Neural cell (in vitro differentiated cells): ENCODE data around the gene TNFRSF19. TPM values are rescaled to one million over a fixed set of nuclear protein-coding genes. Genes with fewer than 3 reads are reported as not detected.

Experiments
- H2AFZ ChIP-seq: fragments of 200-600, 300-800 bp; sonication (generic), shearing (Covaris generic); 2 replicates; pipeline ENCODE4 v1.6.0; 2014; ENCODE audit warnings: low read depth, mild to moderate bottlenecking, antibody characterized with exemption, low read length, moderate library complexity
- H3F3A ChIP-seq: fragments of 200-600 bp; shearing (Covaris generic); 2 replicates; pipeline ENCODE4 v1.6.1; 2016; ENCODE audit warnings: mild to moderate bottlenecking, moderate library complexity, mixed read lengths, antibody characterized with exemption, low read length; ENCODE audit not compliant: insufficient read depth, poor library complexity, severe bottlenecking
- H3K27ac ChIP-seq: fragments of 200-600, 300-800 bp; sonication (generic), shearing (Covaris generic); 2 replicates; pipeline ENCODE4 v1.5.1; 2014; ENCODE audit warnings: mild to moderate bottlenecking, low read length, moderate library complexity
- H3K27me3 ChIP-seq: fragments of 300-800, 200-600 bp; sonication (generic), shearing (Covaris generic); 2 replicates; pipeline ENCODE4 v1.6.0; 2014; ENCODE audit warnings: mild to moderate bottlenecking, low read depth, low read length, moderate library complexity; ENCODE audit not compliant: insufficient read depth
- H3K36me3 ChIP-seq: fragments of 300-800, 200-600 bp; sonication (generic), shearing (Covaris generic); 2 replicates; pipeline ENCODE4 v1.5.1; 2014; ENCODE audit warnings: mild to moderate bottlenecking, antibody characterized with exemption, low read length, moderate library complexity; ENCODE audit not compliant: insufficient read depth
- H3K4me2 ChIP-seq: fragments of 300-800, 200-600 bp; sonication (generic), shearing (Covaris generic); 2 replicates; pipeline ENCODE4 v1.6.0; 2014; ENCODE audit warnings: mild to moderate bottlenecking, low read length
- H3K4me3 ChIP-seq: fragments of 300-800, 200-600 bp; sonication (generic), shearing (Covaris generic); 2 replicates; pipeline ENCODE4 v1.5.1; 2014; ENCODE audit warnings: mild to moderate bottlenecking, low read length, moderate library complexity
- H3K79me2 ChIP-seq: fragments of 200-600 bp; shearing (Covaris generic); replicated peaks from 2 replicates; pipeline ENCODE4 v1.6.0; 2014; ENCODE audit warnings: mild to moderate bottlenecking, low read length, moderate library complexity; ENCODE audit not compliant: insufficient read depth
- H3K9ac ChIP-seq: fragments of 300-800, 200-600 bp; sonication (generic), shearing (Covaris generic); 2 replicates; pipeline ENCODE4 v1.6.1; 2016; ENCODE audit warnings: mild to moderate bottlenecking, low read length, mixed read lengths
- H3K9me2 ChIP-seq: fragments of 200-600 bp; shearing (Covaris generic); 2 replicates; pipeline ENCODE4 v1.6.1; 2016; ENCODE audit warnings: mild to moderate bottlenecking, low read length, mixed read lengths; ENCODE audit not compliant: insufficient read depth
- H3K9me3 ChIP-seq: fragments of 200-600, 300-800 bp; sonication (generic), shearing (Covaris generic); 2 replicates; pipeline ENCODE4 v1.6.1; 2016; ENCODE audit warnings: mild to moderate bottlenecking, mixed run types, low read length, moderate library complexity, mixed read lengths
- H4K20me1 ChIP-seq: fragments of 200-600 bp; shearing (Covaris generic); 2 replicates; pipeline ENCODE4 v1.6.1; 2016; ENCODE audit warnings: mild to moderate bottlenecking, mixed run types; ENCODE audit not compliant: insufficient read depth
- EP300 ChIP-seq: fragments of 450-650 bp; conservative IDR thresholded peaks from 2 replicates; pipeline ENCODE4 v1.6.1; 2014; ENCODE audit warnings: antibody characterized with exemption, mild to moderate bottlenecking, moderate library complexity; ENCODE audit not compliant: poor library complexity, severe bottlenecking
- EZH2 ChIP-seq: fragments of 200-600, 300-800 bp; shearing (Covaris generic), sonication (generic); IDR thresholded peaks from 2 replicates; pipeline ENCODE4 v1.6.1; 2014; ENCODE audit warnings: antibody characterized with exemption, low read length, borderline replicate concordance, mild to moderate bottlenecking; ENCODE audit not compliant: insufficient read depth, poor library complexity, severe bottlenecking
- REST ChIP-seq: IDR thresholded peaks from 2 replicates; pipeline ENCODE4 v1.6.1; 2012; ENCODE audit warnings: borderline replicate concordance
- SMC3 ChIP-seq: fragments of 450-650 bp; conservative IDR thresholded peaks from 2 replicates; pipeline ENCODE4 v1.6.1; 2014; ENCODE audit warnings: antibody characterized with exemption, mild to moderate bottlenecking, moderate library complexity; ENCODE audit not compliant: poor library complexity
- TAF1 ChIP-seq: IDR thresholded peaks from 2 replicates; pipeline ENCODE4 v1.6.1; 2012; ENCODE audit warnings: low read depth
- polyA plus RNA-seq: library from polyadenylated mRNA; depleted of rRNA; stranded (reverse); fragments of >200 nt; gene quantifications from 2 replicates; pipeline ENCODE4 v1.2.3, GENCODE V29; 2014

Gene TNFRSF19
- polyA plus RNA-seq, 1 donor from 2014 or later = 3.3 TPM

DNA sequence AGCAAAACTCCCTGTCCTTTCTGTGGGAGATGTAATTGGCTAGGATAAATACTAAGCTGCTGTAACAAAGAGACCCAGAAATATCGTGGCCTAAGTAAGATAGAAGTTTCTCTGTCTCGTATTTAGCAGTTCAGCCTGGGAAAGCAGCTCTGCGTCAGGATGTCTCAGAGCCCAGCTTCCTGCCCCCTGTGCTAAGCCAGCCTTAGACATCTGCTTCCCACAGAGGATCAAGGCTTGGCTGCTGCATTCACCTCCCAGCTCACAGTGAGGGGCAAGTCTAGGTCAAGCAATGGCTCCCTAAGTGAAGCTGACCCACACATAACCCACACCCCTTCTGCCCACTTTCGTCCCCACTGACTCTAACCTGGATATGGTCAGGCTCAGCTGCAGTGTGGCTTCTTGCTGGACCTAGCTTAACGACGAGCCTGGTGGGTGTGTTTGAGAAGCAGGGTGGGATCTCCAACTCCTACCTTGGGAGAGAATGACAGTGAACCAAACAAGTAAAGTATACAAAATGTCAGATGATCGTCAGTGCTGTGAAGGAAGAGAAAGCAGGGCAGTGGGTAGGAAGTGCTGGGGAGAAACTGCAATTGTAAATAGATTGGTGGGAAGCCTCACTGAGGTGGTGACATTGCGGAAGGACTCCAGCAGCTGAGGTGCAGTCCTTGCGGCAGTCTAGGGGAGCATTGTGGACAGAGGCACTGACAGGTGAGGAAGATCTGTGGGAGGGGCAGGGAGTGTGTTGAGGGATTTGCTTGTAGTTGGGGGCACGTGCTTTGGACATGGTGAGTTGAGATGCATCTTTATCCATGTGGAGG, 82.9 kb downstream of the TNFRSF19 start:
- Histone ChIP-seq H3K9me3 (no peaks in the 10 kb centered on the region), H4K20me1 (no peaks in the 10 kb centered on the region), H3K27me3 (no peaks in the 10 kb centered on the region), H2AFZ (no peak overlapping the region), H3K9ac (no peak overlapping the region), H3K27ac (no peak overlapping the region), H3K36me3 (no peaks in the 10 kb centered on the region), H3K4me2 (no peak overlapping the region), H3F3A (no peaks in the 10 kb centered on the region), H3K9me2 (no peaks in the 10 kb centered on the region), H3K79me2 (no peaks in the 10 kb centered on the region), H3K4me3 (no peak overlapping the region)
- no peak for TF ChIP-seq EP300

DNA sequence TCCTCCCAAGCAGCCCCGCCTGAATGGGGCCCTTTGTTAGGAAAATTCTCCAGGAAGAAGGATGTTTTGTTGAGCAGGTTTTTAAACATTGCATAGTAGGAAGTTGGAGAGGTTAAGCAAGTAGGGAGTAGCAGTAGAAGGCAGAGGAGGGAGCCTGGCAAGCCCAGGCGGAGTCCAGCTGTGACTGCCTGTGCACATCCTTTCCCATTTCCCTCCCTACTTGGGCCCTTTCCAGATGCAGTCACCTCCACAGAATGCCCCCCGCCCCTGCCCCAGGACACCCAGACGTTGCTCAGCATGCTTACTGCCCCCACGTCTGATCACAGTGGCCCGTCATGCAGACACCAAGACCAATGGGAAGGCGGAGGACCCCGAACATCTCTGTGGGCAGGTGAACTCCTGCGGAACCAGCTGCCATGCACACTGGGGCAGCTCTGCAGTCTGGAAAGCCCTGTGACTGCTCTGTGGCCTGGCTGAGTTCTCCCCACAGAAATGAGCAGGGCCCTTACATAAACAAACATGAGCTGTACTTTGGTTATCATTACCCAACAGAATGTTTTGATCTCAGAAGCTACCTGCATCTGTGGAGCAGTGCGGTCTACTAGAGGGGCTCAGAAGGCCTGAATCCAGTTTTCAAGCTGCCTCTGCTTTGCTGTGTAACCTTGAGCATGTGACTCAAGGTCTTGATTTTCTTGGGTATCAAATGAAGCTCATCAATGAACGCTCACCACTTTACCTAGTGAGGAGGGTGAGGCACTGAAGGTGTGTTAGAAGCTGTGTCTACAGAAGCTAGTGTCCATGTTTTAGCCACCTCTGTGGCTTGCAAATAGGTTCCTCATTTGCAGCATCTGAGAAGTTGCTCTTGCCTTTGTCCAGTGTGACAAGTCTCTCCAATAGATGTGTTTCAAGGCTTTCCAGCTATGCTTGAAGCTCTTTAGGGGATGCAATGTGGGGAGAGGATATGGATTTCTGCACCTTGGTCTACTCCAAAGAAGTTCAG, 84.2 kb downstream of the TNFRSF19 start:
- H3K4me2 ChIP-seq = no peak overlapping the region
- no peaks in the 10 kb centered on the region for H3K27me3 ChIP-seq
- H4K20me1 ChIP-seq = no peaks in the 10 kb centered on the region
- H3K79me2 ChIP-seq = no peaks in the 10 kb centered on the region
- H3K36me3 ChIP-seq = no peaks in the 10 kb centered on the region
- H2AFZ ChIP-seq = no peak overlapping the region
- no peak overlapping the region for H3K9ac ChIP-seq
- H3K9me3 ChIP-seq = no peaks in the 10 kb centered on the region
- no peaks in the 10 kb centered on the region for H3F3A ChIP-seq
- H3K27ac ChIP-seq = no peak overlapping the region
- H3K4me3 ChIP-seq = no peak overlapping the region
- no peaks in the 10 kb centered on the region for H3K9me2 ChIP-seq
- TF ChIP-seq SMC3 = no peak
- no peak for TF ChIP-seq REST
- TF ChIP-seq EP300 = no peak
- no peak for TF ChIP-seq EZH2

- Histone ChIP-seq H3K27ac (no peak overlapping the region), H4K20me1 (no peaks in the 10 kb centered on the region), H2AFZ (no peak overlapping the region), H3K9ac (no peak overlapping the region), H3K4me2 (no peak overlapping the region), H3K9me2 (no peaks in the 10 kb centered on the region), H3K4me3 (no peak overlapping the region), H3K36me3 (no peaks in the 10 kb centered on the region), H3K9me3 (no peaks in the 10 kb centered on the region), H3K79me2 (no peaks in the 10 kb centered on the region), H3K27me3 (no peaks in the 10 kb centered on the region), H3F3A (no peaks in the 10 kb centered on the region)
- TF ChIP-seq TAF1 = no peak
Measured at GRCh38 chr13:23655321-23655720, 85.1 kb downstream of the TNFRSF19 start.
